CD8-positive, alpha-beta memory T cell (primary cell): ENCODE results near the gene MAPK14. TPM values are rescaled to one million over a fixed set of nuclear protein-coding genes. Genes with fewer than 3 reads are reported as not detected.
A peak's percentile ranks its signal among the peaks of the same experiment; 100 is the strongest.

Experiments
- CTCF ChIA-PET: fragments of 350-600 bp; sonication (Branson Sonifier 250); formaldehyde crosslinking; loops from one replicate; lab custom pipeline; 2021; ENCODE audit warnings: antibody characterized with exemption; lab: Charles Lee
- POLR2A ChIA-PET: fragments of 350-600 bp; sonication (Branson Sonifier 250); formaldehyde crosslinking; loops from one replicate; lab custom pipeline; 2021; ENCODE audit warnings: antibody characterized with exemption; lab: Charles Lee
- DNase-seq, 5 donors: peaks; one replicate each; pipeline versions ENCODE4 v3.0.0 to v3.0.0-alpha.2; 2020 to 2022; ENCODE audit warnings: mixed read lengths in 1 of 5
- H3K27ac ChIP-seq: one replicate; pipeline ENCODE4 v1.7.0; 2013; ENCODE audit warnings: low read depth, mild to moderate bottlenecking, low read length, moderate library complexity
- H3K27me3 ChIP-seq: 2 replicates; pipeline ENCODE4 v1.7.0; 2013; ENCODE audit warnings: low read length, mild to moderate bottlenecking; ENCODE audit not compliant: insufficient read depth, poor library complexity, severe bottlenecking
- H3K36me3 ChIP-seq: 2 replicates; pipeline ENCODE4 v1.7.0; 2013; ENCODE audit warnings: mild to moderate bottlenecking, low read length, moderate library complexity; ENCODE audit not compliant: insufficient read depth
- H3K4me1 ChIP-seq: 2 replicates; pipeline ENCODE4 v1.7.0; 2013; ENCODE audit warnings: mild to moderate bottlenecking, low read length, moderate library complexity; ENCODE audit not compliant: insufficient read depth
- H3K4me3 ChIP-seq: 2 replicates; pipeline ENCODE4 v1.7.0; 2013; ENCODE audit warnings: mild to moderate bottlenecking, low read length
- H3K9me3 ChIP-seq: 2 replicates; pipeline ENCODE4 v1.7.0; 2013; ENCODE audit warnings: mild to moderate bottlenecking, low read length
- H3K27ac Mint-ChIP-seq, 8 donors: one replicate each; pipeline ENCODE4 v1.8.0; 2020 to 2021; ENCODE audit warnings: mixed read lengths in 8 of 8, mild to moderate bottlenecking in 6 of 8, inconsistent platforms in 3 of 8, moderate library complexity in 3 of 8
- H3K27me3 Mint-ChIP-seq, 2 donors: one replicate each; pipeline ENCODE4 v1.8.0; 2020 to 2021; ENCODE audit warnings: mixed read lengths in 2 of 2, mild to moderate bottlenecking in 1 of 2, moderate library complexity in 1 of 2
- H3K36me3 Mint-ChIP-seq, 3 donors: one replicate each; pipeline ENCODE4 v1.8.0; 2020 to 2021; ENCODE audit warnings: mixed read lengths in 3 of 3, inconsistent platforms in 1 of 3, mild to moderate bottlenecking in 1 of 3
- H3K4me1 Mint-ChIP-seq, 3 donors: one replicate each; pipeline ENCODE4 v1.8.0; 2020 to 2021; ENCODE audit warnings: mixed read lengths in 3 of 3, inconsistent platforms in 1 of 3, mild to moderate bottlenecking in 1 of 3
- H3K4me3 Mint-ChIP-seq, 7 donors: one replicate each; pipeline ENCODE4 v1.8.0; 2020 to 2021; ENCODE audit warnings: mixed read lengths in 7 of 7, mild to moderate bottlenecking in 6 of 7, moderate library complexity in 4 of 7, inconsistent platforms in 2 of 7
- H3K9me3 Mint-ChIP-seq, 5 donors: one replicate each; pipeline ENCODE4 v1.8.0; 2020 to 2022; ENCODE audit warnings: mixed read lengths in 5 of 5, mild to moderate bottlenecking in 3 of 5, moderate library complexity in 2 of 5, inconsistent platforms in 1 of 5
- polyA plus RNA-seq: library from polyadenylated mRNA; unstranded; fragments of 300-500 nt; fragmentation: Illumina TruSeq; gene quantifications from one replicate; pipeline ENCODE4 v1.2.3, GENCODE V29; 2021
- total RNA-seq, 2 experiments: library from RNA; stranded (reverse); gene quantifications; one replicate each; pipeline ENCODE4 v1.2.3, GENCODE V29; 2021

MAPK14 gene
- total and polyA plus RNA-seq, 3 experiments from 2014 or later = 46.5 to 52.5 (median 48.4) TPM

DNA sequence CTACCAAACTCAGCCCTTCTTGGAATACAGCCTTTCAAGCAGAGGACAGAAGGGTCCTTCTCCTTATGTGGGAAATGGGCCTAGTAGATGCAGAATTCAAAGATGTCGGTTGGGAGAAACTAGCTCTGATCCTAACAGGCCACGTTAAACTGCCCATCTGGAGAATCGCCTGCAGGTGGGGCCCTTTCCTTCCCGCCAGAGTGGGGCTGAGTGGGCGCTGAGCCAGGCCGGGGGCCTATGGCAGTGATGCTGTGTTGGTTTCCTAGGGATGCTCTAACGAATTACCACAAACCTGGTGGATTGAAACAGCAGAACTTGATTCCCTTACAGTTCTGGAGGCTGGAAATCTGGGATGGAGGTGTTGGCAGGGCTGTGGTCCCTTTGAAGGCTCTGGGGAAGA lies 111.8 kb downstream of the MAPK14 start:
- H3K4me1 Mint-ChIP-seq = peaks cover 20 to 26% (median 24%) of the 10 kb centered on the region in 3 donors
- H3K4me1 ChIP-seq = peaks cover 5% of the 10 kb centered on the region
- H3K27me3 ChIP-seq = no peaks in the 10 kb centered on the region
- POLR2A ChIA-PET = no interaction called here
- DNase-seq = no peak
- H3K9me3 ChIP-seq = no peaks in the 10 kb centered on the region
- H3K9me3 Mint-ChIP-seq = no peaks in the 10 kb centered on the region
- H3K27ac Mint-ChIP-seq = peak overlapping the region in 4 of 8 donors; percentile 72 to 76 (median 74)
- H3K27ac ChIP-seq = no peak overlapping the region
- CTCF ChIA-PET = interaction anchor here (0.7 to 2.5 kb wide), 4 partner anchors 18 to 163 kb away, joined by 3 to 6 read pairs (median 4); no protein-coding TSS in a partner anchor
- H3K36me3 Mint-ChIP-seq = peaks cover 0 to 62% (median 13%) of the 10 kb centered on the region in 3 donors
- peaks cover 15% of the 10 kb centered on the region for H3K36me3 ChIP-seq
- H3K4me3 Mint-ChIP-seq = peak overlapping the region in 1 of 7 donors; percentile 43
- no peaks in the 10 kb centered on the region for H3K27me3 Mint-ChIP-seq
- no peak overlapping the region for H3K4me3 ChIP-seq

- DNase-seq = no peak
- H3K4me1 Mint-ChIP-seq = peaks cover 18 to 24% (median 23%) of the 10 kb centered on the region in 3 donors
- H3K4me1 ChIP-seq = peaks cover 5% of the 10 kb centered on the region
- H3K27me3 ChIP-seq = no peaks in the 10 kb centered on the region
- no peak overlapping the region for H3K27ac ChIP-seq
- H3K4me3 ChIP-seq = no peak overlapping the region
- peaks cover 0 to 58% (median 11%) of the 10 kb centered on the region in 3 donors for H3K36me3 Mint-ChIP-seq
- H3K36me3 ChIP-seq = peaks cover 15% of the 10 kb centered on the region
- H3K4me3 Mint-ChIP-seq = peak overlapping the region in 1 of 7 donors; percentile 43
- ChIA-PET CTCF (interaction anchor here (0.6 to 2.3 kb wide), 6 partner anchors 9 to 1512 kb away, joined by 3 to 5 read pairs (median 4); no protein-coding TSS in a partner anchor), POLR2A (no interaction called here)
- no peaks in the 10 kb centered on the region for H3K27me3 Mint-ChIP-seq
- no peaks in the 10 kb centered on the region for H3K9me3 ChIP-seq
- H3K27ac Mint-ChIP-seq = peak overlapping the region in 6 of 8 donors; percentile 43 to 86 (median 73)
- no peaks in the 10 kb centered on the region for H3K9me3 Mint-ChIP-seq
Measured at GRCh38 chr6:36139991-36140710, 112.5 kb downstream of the MAPK14 start.

- CTCF ChIA-PET = interaction anchor here (1.0 kb wide), 1 partner anchor 19 kb away, joined by 4 read pairs; no protein-coding TSS in a partner anchor
- no peaks in the 10 kb centered on the region for H3K27me3 Mint-ChIP-seq
- no peaks in the 10 kb centered on the region for H3K9me3 Mint-ChIP-seq
- POLR2A ChIA-PET = no interaction called here
- no peak overlapping the region for H3K4me3 Mint-ChIP-seq
- Histone ChIP-seq H3K27ac (no peak overlapping the region), H3K9me3 (no peaks in the 10 kb centered on the region), H3K4me3 (no peak overlapping the region), H3K36me3 (peaks cover 8% of the 10 kb centered on the region), H3K27me3 (no peaks in the 10 kb centered on the region), H3K4me1 (peaks cover 5% of the 10 kb centered on the region)
- H3K4me1 Mint-ChIP-seq = peaks cover 15 to 28% (median 21%) of the 10 kb centered on the region in 3 donors
- H3K36me3 Mint-ChIP-seq = peaks cover 0 to 49% (median 10%) of the 10 kb centered on the region in 3 donors
- H3K27ac Mint-ChIP-seq = peak overlapping the region; percentile 14 to 86 (median 72)
- no peak for DNase-seq
Measured at GRCh38 chr6:36141091-36141490, 113.5 kb downstream of the MAPK14 start.

- Histone ChIP-seq H3K36me3 (peaks cover under 1% of the 10 kb centered on the region), H3K4me3 (no peak overlapping the region), H3K9me3 (no peaks in the 10 kb centered on the region), H3K27me3 (no peaks in the 10 kb centered on the region), H3K4me1 (peaks cover 9% of the 10 kb centered on the region), H3K27ac (no peak overlapping the region)
- no peaks in the 10 kb centered on the region for H3K27me3 Mint-ChIP-seq
- peak overlapping the region; percentile 6 to 94 (median 70) for H3K27ac Mint-ChIP-seq
- H3K4me1 Mint-ChIP-seq = peaks cover 19 to 35% (median 26%) of the 10 kb centered on the region in 3 donors
- ChIA-PET POLR2A (interaction anchor here (1.2 kb wide), 1 partner anchor 10 kb away, joined by 3 read pairs; no protein-coding TSS in a partner anchor), CTCF (interaction anchor here (1.0 kb wide), 1 partner anchor 18 kb away, joined by 4 read pairs; no protein-coding TSS in a partner anchor)
- H3K9me3 Mint-ChIP-seq = no peaks in the 10 kb centered on the region
- DNase-seq = no peak
- peak overlapping the region in 2 of 7 donors; percentile 8 to 13 for H3K4me3 Mint-ChIP-seq
- H3K36me3 Mint-ChIP-seq = peaks cover 0 to 40% (median 8%) of the 10 kb centered on the region in 3 donors
Measured at GRCh38 chr6:36141961-36142360, 114.4 kb downstream of the MAPK14 start.

DNA sequence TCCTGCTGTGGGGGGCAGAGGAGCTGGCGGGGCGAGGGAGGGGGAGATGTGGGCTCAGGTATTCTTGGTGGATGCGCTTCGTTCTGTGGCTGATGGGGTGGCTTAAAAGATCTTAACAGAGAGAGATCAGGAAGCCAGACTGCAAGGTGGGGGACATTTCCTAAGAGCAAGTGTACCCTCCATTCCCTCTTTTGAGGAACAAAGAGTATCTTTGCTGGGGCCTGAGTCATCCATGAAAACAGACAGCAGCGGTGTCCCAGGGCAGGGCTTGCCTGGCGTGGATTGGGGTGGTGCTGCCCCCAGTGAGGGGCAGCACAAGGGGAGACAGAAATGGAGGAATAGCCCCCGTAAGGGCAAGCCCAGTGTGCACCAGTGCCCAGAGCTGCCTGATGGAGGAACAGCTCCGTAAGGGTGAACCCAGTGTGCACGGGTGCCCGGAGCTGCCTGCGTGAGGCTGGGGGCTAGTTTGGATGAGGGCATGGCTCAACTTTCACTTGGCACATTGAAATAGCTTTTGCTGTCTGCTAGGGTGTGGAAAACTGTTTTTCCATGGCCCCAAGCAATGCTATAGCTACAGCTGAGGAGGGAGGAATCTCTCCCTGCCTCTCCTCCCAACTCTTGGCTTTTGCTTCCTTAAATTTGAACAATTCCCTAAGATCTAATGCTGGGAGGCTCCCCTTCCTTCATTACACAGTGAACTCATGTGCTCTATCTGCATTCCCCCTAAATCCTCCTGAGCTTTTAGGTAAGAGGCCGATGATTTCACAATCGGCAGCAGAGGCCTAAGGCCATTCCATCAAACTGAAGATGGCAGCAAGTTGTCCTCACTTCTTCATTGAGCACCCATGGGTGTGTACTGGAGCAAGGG lies 115.6 kb downstream of the MAPK14 start:
- H3K27me3 Mint-ChIP-seq = no peaks in the 10 kb centered on the region
- peaks cover 0 to 30% (median 8%) of the 10 kb centered on the region in 3 donors for H3K36me3 Mint-ChIP-seq
- H3K4me1 Mint-ChIP-seq = peaks cover 26 to 42% (median 35%) of the 10 kb centered on the region in 3 donors
- Histone ChIP-seq H3K27ac (no peak overlapping the region), H3K36me3 (no peaks in the 10 kb centered on the region), H3K4me3 (no peak overlapping the region), H3K9me3 (no peaks in the 10 kb centered on the region), H3K4me1 (peaks cover 11% of the 10 kb centered on the region), H3K27me3 (no peaks in the 10 kb centered on the region)
- H3K27ac Mint-ChIP-seq = peak overlapping the region in 2 of 8 donors; percentile 18 to 31
- ChIA-PET POLR2A (no interaction called here), CTCF (interaction anchor here (1.1 to 2.3 kb wide), 3 partner anchors 12 to 116 kb away, joined by 3 to 7 read pairs (median 4); partner anchors contain the start of gene MAPK14)
- H3K4me3 Mint-ChIP-seq = no peak overlapping the region
- H3K9me3 Mint-ChIP-seq = peaks cover 0 to 1% (median under 1%) of the 10 kb centered on the region in 5 donors
- DNase-seq = no peak

DNA sequence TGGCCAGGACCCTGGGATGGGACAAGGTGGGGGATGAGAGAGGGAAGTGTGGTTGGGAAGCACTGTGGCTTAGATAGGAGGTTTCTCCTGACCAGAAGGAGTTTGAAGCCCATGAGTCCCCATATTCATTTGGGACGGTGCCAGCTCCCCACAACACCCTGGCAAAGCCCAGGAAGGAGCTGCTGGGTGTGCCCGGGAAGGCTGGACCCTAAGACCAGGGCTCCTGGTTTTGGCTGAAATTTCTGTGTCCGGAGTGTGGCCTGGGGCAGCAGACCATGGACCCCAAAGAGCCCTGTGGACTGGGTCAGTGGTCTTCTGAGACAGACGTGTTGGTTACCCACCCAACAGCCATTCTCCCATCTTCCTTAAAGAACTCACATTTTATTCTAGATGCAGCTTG lies 117.9 kb downstream of the MAPK14 start:
- Histone ChIP-seq H3K4me1 (peaks cover 6% of the 10 kb centered on the region), H3K27me3 (no peaks in the 10 kb centered on the region), H3K27ac (no peak overlapping the region), H3K9me3 (no peaks in the 10 kb centered on the region), H3K36me3 (no peaks in the 10 kb centered on the region), H3K4me3 (no peak overlapping the region)
- Mint-ChIP-seq H3K4me1 (peaks cover 24 to 33% (median 29%) of the 10 kb centered on the region in 3 donors), H3K9me3 (peaks cover 0 to 4% (median 2%) of the 10 kb centered on the region in 5 donors), H3K27me3 (no peaks in the 10 kb centered on the region), H3K27ac (no peak overlapping the region), H3K4me3 (no peak overlapping the region), H3K36me3 (peaks cover 0 to 8% (median 5%) of the 10 kb centered on the region in 3 donors)
- POLR2A ChIA-PET = no interaction called here
- no peak for DNase-seq
- CTCF ChIA-PET = interaction anchor here (2.3 kb wide), 1 partner anchor 14 kb away, joined by 7 read pairs; no protein-coding TSS in a partner anchor

DNA sequence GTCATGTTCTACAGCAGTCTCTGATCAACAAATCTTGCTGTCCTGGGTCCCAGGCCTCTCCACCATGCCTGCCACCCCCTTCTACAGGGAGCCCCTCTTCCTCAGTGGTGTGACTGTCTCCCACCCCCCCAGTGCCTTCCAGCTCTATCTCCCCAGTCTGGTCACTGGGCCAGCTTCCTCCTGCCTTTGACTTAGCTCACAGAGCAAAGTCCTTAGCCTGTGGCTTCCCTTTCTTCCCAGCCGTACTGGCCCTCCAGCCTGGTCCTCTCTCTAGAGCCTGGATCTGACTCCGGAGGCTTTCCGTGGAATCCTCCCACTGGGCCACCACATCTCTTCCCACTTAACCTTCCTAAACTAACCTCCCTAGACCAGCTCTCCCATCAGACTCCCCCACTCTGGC lies 119.7 kb downstream of the MAPK14 start:
- Histone ChIP-seq H3K27ac (no peak overlapping the region), H3K4me1 (peaks cover 6% of the 10 kb centered on the region), H3K4me3 (no peak overlapping the region), H3K27me3 (no peaks in the 10 kb centered on the region), H3K36me3 (no peaks in the 10 kb centered on the region), H3K9me3 (no peaks in the 10 kb centered on the region)
- ChIA-PET POLR2A (no interaction called here), CTCF (interaction anchor here (1.0 kb wide), 1 partner anchor 16 kb away, joined by 3 read pairs; no protein-coding TSS in a partner anchor)
- H3K27ac Mint-ChIP-seq = peak overlapping the region in 6 of 8 donors; percentile 17 to 82 (median 62)
- H3K27me3 Mint-ChIP-seq = no peaks in the 10 kb centered on the region
- H3K4me1 Mint-ChIP-seq = peaks cover 12 to 20% (median 15%) of the 10 kb centered on the region in 3 donors
- H3K4me3 Mint-ChIP-seq = no peak overlapping the region
- peaks cover 0 to 4% (median 2%) of the 10 kb centered on the region in 5 donors for H3K9me3 Mint-ChIP-seq
- DNase-seq = no peak
- H3K36me3 Mint-ChIP-seq = peaks cover 0 to under 1% (median 0%) of the 10 kb centered on the region in 3 donors
